Measurements from ENCODE around the gene DCAF11. TPM values are rescaled to one million over a fixed set of nuclear protein-coding genes. Genes with fewer than 3 reads are reported as not detected.

Gene DCAF11
- polyA plus RNA-seq, 1 donor, result 75.4 TPM

- no peak for DNase-seq
These were observed 2.6 kb downstream of the DCAF11 start for GRCh38 chr14:24117179-24117578.

- DNase-seq, result no peak
These were observed 5.1 kb downstream of the DCAF11 start for GRCh38 chr14:24119691-24120090.

- DNase-seq, result no peak
These were observed 6.6 kb downstream of the DCAF11 start for GRCh38 chr14:24121210-24121609.

- DNase-seq, result no peak
These were observed 7.8 kb downstream of the DCAF11 start for GRCh38 chr14:24122416-24122815.

- DNase-seq, result no peak
These were observed 8.3 kb downstream of the DCAF11 start for GRCh38 chr14:24122898-24123297.

- no peak for DNase-seq
These were observed 9.1 kb downstream of the DCAF11 start for GRCh38 chr14:24123424-24124417.

- DNase-seq, result no peak
These were observed 12.4 kb downstream of the DCAF11 start for GRCh38 chr14:24126939-24127338.

GRCh38 chr14:24127673-24128072 lies 13.1 kb downstream of the DCAF11 start:
- no peak for DNase-seq

GRCh38 chr14:24129410-24129998 lies 14.9 kb downstream of the DCAF11 start:
- no peak for DNase-seq

- no peak for DNase-seq
These were observed 15.8 kb downstream of the DCAF11 start, which contains the start of gene FITM1 for GRCh38 chr14:24130380-24130716. TSS of gene FITM1 (plus strand) at chr14:24130659. CDS start at chr14:24131564, 905 bp downstream.

GRCh38 chr14:24130717-24131548 lies 16.4 kb downstream of the DCAF11 start:
- no peak for DNase-seq

- no peak for DNase-seq
These were observed 17.0 kb downstream of the DCAF11 start for GRCh38 chr14:24131549-24131966.

- DNase-seq, result no peak
These were observed 17.6 kb downstream of the DCAF11 start for GRCh38 chr14:24132061-24132685.

- DNase-seq, result no peak
These were observed 18.4 kb downstream of the DCAF11 start for GRCh38 chr14:24132976-24133375.

GRCh38 chr14:24133735-24134134 lies 19.2 kb downstream of the DCAF11 start:
- no peak for DNase-seq

GRCh38 chr14:24135584-24135833 lies 20.9 kb downstream of the DCAF11 start:
- no peak for DNase-seq

GRCh38 chr14:24135834-24136683 lies 21.5 kb downstream of the DCAF11 start, which contains the start of gene PSME1:
TSS of gene PSME1 (plus strand) at chr14:24136194. CDS start at chr14:24136263, 69 bp downstream.
- DNase-seq, result peak; percentile 89

GRCh38 chr14:24136684-24137528 lies 22.3 kb downstream of the DCAF11 start:
- DNase-seq, result no peak

- no peak for DNase-seq
These were observed 23.2 kb downstream of the DCAF11 start for GRCh38 chr14:24137529-24138395.

All from left kidney (tissue), 2 donors.